Ovary (tissue), 3 donors: Measurements from ENCODE around the gene USP43.

Experiments
- EP300 ChIP-seq: sonication (generic); formaldehyde crosslinking; IDR thresholded peaks from one replicate; pipeline ENCODE4 v1.6.1; 2017; ENCODE audit warnings: antibody characterized with exemption
- TF ChIP-seq, protein P1 (sequence below), 3 donors: fragments of 450-650 bp in 2 of 3; fragments of 200-600 bp in 1 of 3; IDR thresholded peaks; one replicate each; pipeline versions ENCODE4 v1.5.1 to v1.8.0; 2016 to 2022; ENCODE audit warnings: antibody characterized with exemption in 3 of 3, mild to moderate bottlenecking in 1 of 3
- donor health status: DM: no; HTN: no; CAD: no.

DNA sequence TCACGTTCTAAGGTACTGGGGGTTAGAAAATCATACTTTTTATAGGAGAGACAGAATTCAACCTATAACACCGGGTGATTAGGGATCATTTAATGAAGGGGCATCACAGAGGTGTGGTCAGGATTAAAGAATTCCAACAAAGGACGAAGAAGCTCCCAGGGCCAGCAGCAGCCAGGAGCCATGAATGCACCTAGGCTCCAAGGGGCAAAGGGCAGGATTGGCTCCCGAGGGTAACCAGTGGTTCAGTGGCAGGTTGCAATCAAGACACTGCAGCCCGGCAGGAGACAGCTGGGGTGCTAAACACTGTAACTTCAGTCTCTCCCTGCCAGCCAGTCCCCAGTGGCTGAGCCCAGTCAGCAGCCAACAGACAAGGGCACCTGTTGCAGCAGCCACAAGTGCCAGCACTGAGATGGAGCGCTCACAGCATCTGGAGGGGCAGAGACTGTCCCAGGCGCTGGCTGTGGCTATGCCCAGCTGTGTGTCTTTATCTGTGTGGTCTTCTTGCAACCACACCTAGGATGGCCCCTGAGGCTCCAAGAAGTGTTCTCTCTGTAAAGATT, 122.2 kb downstream of the USP43 start:
- TF ChIP-seq, protein P1, sequence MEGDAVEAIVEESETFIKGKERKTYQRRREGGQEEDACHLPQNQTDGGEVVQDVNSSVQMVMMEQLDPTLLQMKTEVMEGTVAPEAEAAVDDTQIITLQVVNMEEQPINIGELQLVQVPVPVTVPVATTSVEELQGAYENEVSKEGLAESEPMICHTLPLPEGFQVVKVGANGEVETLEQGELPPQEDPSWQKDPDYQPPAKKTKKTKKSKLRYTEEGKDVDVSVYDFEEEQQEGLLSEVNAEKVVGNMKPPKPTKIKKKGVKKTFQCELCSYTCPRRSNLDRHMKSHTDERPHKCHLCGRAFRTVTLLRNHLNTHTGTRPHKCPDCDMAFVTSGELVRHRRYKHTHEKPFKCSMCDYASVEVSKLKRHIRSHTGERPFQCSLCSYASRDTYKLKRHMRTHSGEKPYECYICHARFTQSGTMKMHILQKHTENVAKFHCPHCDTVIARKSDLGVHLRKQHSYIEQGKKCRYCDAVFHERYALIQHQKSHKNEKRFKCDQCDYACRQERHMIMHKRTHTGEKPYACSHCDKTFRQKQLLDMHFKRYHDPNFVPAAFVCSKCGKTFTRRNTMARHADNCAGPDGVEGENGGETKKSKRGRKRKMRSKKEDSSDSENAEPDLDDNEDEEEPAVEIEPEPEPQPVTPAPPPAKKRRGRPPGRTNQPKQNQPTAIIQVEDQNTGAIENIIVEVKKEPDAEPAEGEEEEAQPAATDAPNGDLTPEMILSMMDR (IDR thresholded peaks at IDR 0.05), result no peak
- TF ChIP-seq EP300, result no peak
